Measurements from ENCODE around the gene SACS. TPM values are rescaled to one million over a fixed set of nuclear protein-coding genes. Genes with fewer than 3 reads are reported as not detected.

The SACS gene
- total RNA-seq, 4 donors from 2014 or later, result 60.8 to 77.5 (median 65.4) TPM

GRCh38 chr13:23461544-23461943 lies 28.0 kb upstream of the SACS start:
- peak overlapping the region in 1 of 4 donors; percentile 47 for H3K27ac ChIP-seq
- 80 to 97% methylated on average over 2 to 3 of the region's 3 CpGs for WGBS, 2 donors (ENCODE audit: low coverage in 1 of 2)
- TF ChIP-seq CTCF (IDR thresholded peaks at IDR 0.05) (no peak), POLR2A (IDR thresholded peaks at IDR 0.05) (no peak), POLR2AphosphoS5 (IDR thresholded peaks at IDR 0.05) (no peak), EP300 (IDR thresholded peaks at IDR 0.05) (no peak)

DNA sequence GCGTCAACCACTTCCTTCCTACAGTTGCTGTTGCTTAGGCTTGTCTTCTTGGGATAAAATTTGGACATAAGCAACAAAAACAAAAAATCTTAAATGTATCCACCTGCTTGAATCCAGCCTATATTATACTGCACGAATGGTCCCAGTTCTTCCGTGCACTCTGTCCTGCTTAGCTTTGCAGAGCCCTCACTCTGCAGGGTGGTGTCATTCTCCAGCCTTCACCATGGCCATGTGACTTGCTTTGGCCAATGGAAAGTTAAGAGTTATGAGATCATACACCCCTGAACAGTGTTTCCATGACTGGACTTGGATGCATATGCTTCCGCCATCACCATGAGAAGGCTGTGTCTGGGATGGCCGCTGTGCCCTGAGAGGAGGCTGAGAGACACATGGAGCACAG lies 27.4 kb upstream of the SACS start:
- no peaks in the 10 kb centered on the region for H3K9me3 ChIP-seq
- 93 to 100% methylated on average over 3 to 5 of the region's 5 CpGs for WGBS, 2 donors (ENCODE audit: low coverage in 1 of 2)
- TF ChIP-seq EP300 (IDR thresholded peaks at IDR 0.05) (no peak), POLR2AphosphoS5 (IDR thresholded peaks at IDR 0.05) (no peak), POLR2A (IDR thresholded peaks at IDR 0.05) (no peak), CTCF (IDR thresholded peaks at IDR 0.05) (no peak)
- no peaks in the 10 kb centered on the region for H3K27me3 ChIP-seq
- no peak overlapping the region for H3K4me3 ChIP-seq
- no peak for ATAC-seq
- H3K36me3 ChIP-seq, result no peaks in the 10 kb centered on the region
- no peak overlapping the region for H3K27ac ChIP-seq
- H3K4me1 ChIP-seq, result peaks cover under 1 to 9% (median 2%) of the 10 kb centered on the region in 3 donors

More at GRCh38 chr13:23461544-23461943, 28.0 kb upstream of the SACS start:
- ATAC-seq, result no peak
- peaks cover 2 to 8% (median 3%) of the 10 kb centered on the region in 3 donors for H3K4me1 ChIP-seq
- H3K9me3 ChIP-seq, result no peaks in the 10 kb centered on the region
- H3K4me3 ChIP-seq, result no peak overlapping the region
- H3K27me3 ChIP-seq, result no peaks in the 10 kb centered on the region
- no peaks in the 10 kb centered on the region for H3K36me3 ChIP-seq

DNA sequence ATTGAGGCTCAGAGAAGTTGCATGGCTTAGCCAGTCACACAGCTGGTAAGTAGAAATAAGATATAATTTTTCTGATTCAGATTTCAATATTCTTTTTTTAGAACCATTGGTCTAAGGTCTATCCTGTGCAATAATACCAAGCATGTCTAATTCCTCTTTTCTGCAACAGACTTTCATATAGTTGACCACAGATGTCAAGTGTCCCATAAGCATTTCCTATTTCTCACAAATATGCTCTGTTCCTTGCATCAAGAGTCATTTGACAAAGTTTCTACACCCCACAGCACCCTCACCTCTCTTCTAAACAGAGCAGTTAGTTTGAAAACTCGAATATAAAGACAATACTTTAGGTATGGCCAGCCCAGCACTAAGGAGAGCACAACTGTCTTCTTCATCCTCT lies 26.8 kb upstream of the SACS start:
- H3K4me3 ChIP-seq, result no peak overlapping the region
- no peak overlapping the region for H3K27ac ChIP-seq
- 58 to 86% methylated on average over 1 of the region's 1 CpG for WGBS, 2 donors (ENCODE audit: low coverage in 1 of 2)
- ATAC-seq, result no peak
- no peaks in the 10 kb centered on the region for H3K9me3 ChIP-seq
- peaks cover 0 to 9% (median 2%) of the 10 kb centered on the region in 3 donors for H3K4me1 ChIP-seq
- no peaks in the 10 kb centered on the region for H3K36me3 ChIP-seq
- TF ChIP-seq POLR2A (IDR thresholded peaks at IDR 0.05) (no peak), POLR2AphosphoS5 (IDR thresholded peaks at IDR 0.05) (no peak), CTCF (IDR thresholded peaks at IDR 0.05) (no peak), EP300 (IDR thresholded peaks at IDR 0.05) (no peak)
- no peaks in the 10 kb centered on the region for H3K27me3 ChIP-seq

DNA sequence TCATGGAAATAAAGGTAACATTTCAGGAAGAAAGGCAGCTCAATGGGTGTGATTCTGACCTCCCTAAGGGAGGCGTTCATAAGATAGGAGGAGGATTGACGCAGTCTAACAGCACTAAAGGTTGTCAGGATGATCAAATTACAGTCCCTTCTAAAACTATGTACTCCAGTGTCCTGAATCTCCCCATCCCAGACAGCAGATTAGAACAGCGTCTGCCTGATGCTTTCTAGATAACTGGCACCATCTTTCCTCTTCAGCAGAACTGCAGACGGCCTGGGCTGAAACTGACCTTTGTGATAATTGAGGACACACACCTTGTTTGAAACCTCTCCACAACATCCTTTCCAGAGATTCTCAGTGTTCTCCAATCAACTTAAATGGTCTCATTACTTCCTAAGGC lies 25.5 kb upstream of the SACS start:
- 81 to 90% methylated on average over 2 to 4 of the region's 4 CpGs for WGBS, 2 donors (ENCODE audit: low coverage in 1 of 2)
- H3K4me3 ChIP-seq, result no peak overlapping the region

DNA sequence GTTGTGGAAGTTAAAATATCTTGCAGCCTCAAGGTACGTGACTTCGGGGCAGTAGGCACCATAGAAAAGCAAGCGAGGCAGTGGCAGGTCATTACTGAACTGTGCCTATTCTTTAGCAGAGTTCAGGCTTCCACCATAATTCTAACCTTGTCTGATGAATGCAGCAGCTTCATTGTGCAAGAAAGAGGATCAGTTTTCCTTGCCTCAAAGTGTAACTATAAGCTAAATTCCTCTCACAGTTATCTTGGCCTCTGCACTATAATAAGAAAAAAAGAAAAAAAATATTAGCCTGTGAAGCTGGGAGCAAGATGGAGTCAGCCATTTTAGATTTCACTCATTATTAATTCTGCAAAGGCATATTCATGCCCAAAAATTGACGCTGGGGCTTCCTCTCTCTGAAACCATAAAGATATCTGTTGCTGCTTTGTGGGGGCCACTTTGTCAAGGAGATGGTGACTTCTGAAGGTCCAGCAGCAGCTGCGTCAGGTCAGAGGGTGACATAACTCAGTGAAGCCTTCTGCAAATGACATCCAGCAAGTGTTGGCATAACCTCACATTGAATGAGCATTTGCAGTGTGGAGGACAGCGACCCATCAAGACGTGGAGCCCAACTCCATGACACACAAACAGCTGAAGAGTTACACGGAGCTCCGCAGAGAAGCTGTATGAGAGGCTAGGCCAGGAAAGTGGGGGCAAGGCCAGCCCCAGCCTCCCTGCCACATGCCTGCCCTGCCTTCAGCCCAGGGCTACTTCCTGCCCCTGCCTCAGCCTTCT lies 23.1 kb upstream of the SACS start:
- H3K36me3 ChIP-seq, result no peaks in the 10 kb centered on the region
- H3K4me3 ChIP-seq, result no peak overlapping the region
- H3K9me3 ChIP-seq, result no peaks in the 10 kb centered on the region
- no peaks in the 10 kb centered on the region for H3K27me3 ChIP-seq
- 80 to 96% methylated on average over 4 to 9 of the region's 9 CpGs for WGBS, 2 donors (ENCODE audit: low coverage in 1 of 2)
- TF ChIP-seq POLR2A (IDR thresholded peaks at IDR 0.05), result no peak
- no peak for TF ChIP-seq POLR2AphosphoS5 (IDR thresholded peaks at IDR 0.05)
- no peak for TF ChIP-seq CTCF (IDR thresholded peaks at IDR 0.05)
- TF ChIP-seq EP300 (IDR thresholded peaks at IDR 0.05), result no peak
- H3K4me1 ChIP-seq, result peaks cover 0 to 9% (median 0%) of the 10 kb centered on the region in 3 donors
- no peak for ATAC-seq
- no peak overlapping the region for H3K27ac ChIP-seq

More for the DNA sequence above, 25.5 kb upstream of the SACS start:
- H3K9me3 ChIP-seq, result no peaks in the 10 kb centered on the region
- TF ChIP-seq POLR2AphosphoS5 (IDR thresholded peaks at IDR 0.05) (no peak), EP300 (IDR thresholded peaks at IDR 0.05) (no peak)
- no peaks in the 10 kb centered on the region for H3K36me3 ChIP-seq
- no peak for ATAC-seq
- H3K4me1 ChIP-seq, result peaks cover 0 to 9% (median 2%) of the 10 kb centered on the region in 3 donors
- no peaks in the 10 kb centered on the region for H3K27me3 ChIP-seq
- H3K27ac ChIP-seq, result no peak overlapping the region

All from gastroesophageal sphincter (tissue), 4 donors.